ENCODE data around the gene CDK6.

The CDK6 gene

GRCh38 chr7:92729751-92730150 is 106.6 kb downstream of the CDK6 start:
- no peak for DNase-seq

- DNase-seq, result no peak
Observed at GRCh38 chr7:92729172-92729571, 107.2 kb downstream of the CDK6 start.

- no peak for DNase-seq
Observed at GRCh38 chr7:92727755-92728154, 108.6 kb downstream of the CDK6 start.

GRCh38 chr7:92725161-92725925 is 111.0 kb downstream of the CDK6 start:
- no peak for DNase-seq

- DNase-seq, result no peak
Observed at GRCh38 chr7:92723943-92724342, 112.4 kb downstream of the CDK6 start.

- no peak for DNase-seq
Observed at GRCh38 chr7:92723205-92723604, 113.2 kb downstream of the CDK6 start.

- no peak for DNase-seq
Observed at GRCh38 chr7:92722541-92722940, 113.8 kb downstream of the CDK6 start.

GRCh38 chr7:92720604-92721350 is 115.6 kb downstream of the CDK6 start:
- no peak for DNase-seq

- no peak for DNase-seq
Observed at GRCh38 chr7:92717993-92718716, 118.2 kb downstream of the CDK6 start.

GRCh38 chr7:92717623-92717992 is 118.8 kb downstream of the CDK6 start:
- DNase-seq, result no peak

- no peak for DNase-seq
Observed at GRCh38 chr7:92716825-92717580, 119.4 kb downstream of the CDK6 start.

- DNase-seq, result no peak
Observed at GRCh38 chr7:92715963-92716362, 120.4 kb downstream of the CDK6 start.

GRCh38 chr7:92714767-92715166 is 121.6 kb downstream of the CDK6 start:
- no peak for DNase-seq

GRCh38 chr7:92714280-92714679 is 122.1 kb downstream of the CDK6 start:
- no peak for DNase-seq

- no peak for DNase-seq
Observed at GRCh38 chr7:92709912-92710311, 126.5 kb downstream of the CDK6 start.

GRCh38 chr7:92709150-92709549 is 127.2 kb downstream of the CDK6 start:
- DNase-seq, result no peak

- DNase-seq, result no peak
Observed at GRCh38 chr7:92708111-92709042, 128.0 kb downstream of the CDK6 start.

GRCh38 chr7:92707435-92707834 is 128.9 kb downstream of the CDK6 start:
- no peak for DNase-seq

GRCh38 chr7:92706563-92706962 is 129.8 kb downstream of the CDK6 start:
- DNase-seq, result no peak

- DNase-seq, result no peak
Observed at GRCh38 chr7:92705831-92706230, 130.5 kb downstream of the CDK6 start.

- DNase-seq, result no peak
Observed at GRCh38 chr7:92704858-92705257, 131.5 kb downstream of the CDK6 start.

- no peak for DNase-seq
Observed at GRCh38 chr7:92702535-92702934, 133.8 kb downstream of the CDK6 start.

Data from NCI-H2171 (cell line).